Activated CD8-positive, alpha-beta T cell treated with anti-CD3 and anti-CD28 coated beads for 36 hours (primary cell): ENCODE data around the gene ITPKB. TPM values are rescaled to one million over a fixed set of nuclear protein-coding genes. Genes with fewer than 3 reads are reported as not detected.
A peak's percentile ranks its signal among the peaks of the same experiment; 100 is the strongest.

ENCODE experiments used
- ATAC-seq: fragments of 200-7000 bp; cut with Tn5 transposase; one replicate; pipeline ENCODE4 v1.10.0; 2021; ENCODE audit warnings: mild to moderate bottlenecking, moderate library complexity
- CTCF ChIA-PET: fragments of 350-600 bp; sonication (Branson Sonifier 250); formaldehyde crosslinking; loops from one replicate; lab custom pipeline; 2021; ENCODE audit warnings: antibody characterized with exemption; lab: Charles Lee
- POLR2A ChIA-PET: fragments of 350-600 bp; sonication (Branson Sonifier 250); formaldehyde crosslinking; loops from one replicate; lab custom pipeline; 2021; ENCODE audit warnings: antibody characterized with exemption; lab: Charles Lee
- DNase-seq: peaks from one replicate; pipeline ENCODE4 v3.0.0-alpha.2; 2020
- H3K27ac Mint-ChIP-seq: one replicate; pipeline ENCODE4 v1.8.0; 2021; ENCODE audit warnings: mild to moderate bottlenecking, mixed read lengths
- H3K27me3 Mint-ChIP-seq: one replicate; pipeline ENCODE4 v1.8.0; 2021; ENCODE audit warnings: mixed read lengths
- H3K36me3 Mint-ChIP-seq: one replicate; pipeline ENCODE4 v1.8.0; 2021; ENCODE audit warnings: low read depth, mixed read lengths
- H3K4me1 Mint-ChIP-seq: one replicate; pipeline ENCODE4 v1.8.0; 2021; ENCODE audit warnings: low read depth, mixed read lengths
- H3K4me3 Mint-ChIP-seq: one replicate; pipeline ENCODE4 v1.8.0; 2021; ENCODE audit warnings: mild to moderate bottlenecking, moderate library complexity, mixed read lengths
- H3K9me3 Mint-ChIP-seq: one replicate; pipeline ENCODE4 v1.8.0; 2021; ENCODE audit warnings: mixed read lengths
- intact Hi-C: fragments of 100-400 bp; cut with micrococcal nuclease; formaldehyde crosslinking; loops from one replicate; pipeline ENCODE4 v1.10.0; 2022
- total RNA-seq, 2 experiments: library from RNA; stranded (reverse); gene quantifications; one replicate each; pipeline ENCODE4 v1.2.3, GENCODE V29; 2021
- TF ChIP-seq, protein P1 (sequence below): fragments of 200-600 bp; IDR thresholded peaks from one replicate; pipeline ENCODE4 v1.8.0; 2022; ENCODE audit warnings: antibody characterized with exemption, mild to moderate bottlenecking

ITPKB gene
- total RNA-seq, 2 experiments from 2014 or later = 40.8 to 42.6 TPM

DNA sequence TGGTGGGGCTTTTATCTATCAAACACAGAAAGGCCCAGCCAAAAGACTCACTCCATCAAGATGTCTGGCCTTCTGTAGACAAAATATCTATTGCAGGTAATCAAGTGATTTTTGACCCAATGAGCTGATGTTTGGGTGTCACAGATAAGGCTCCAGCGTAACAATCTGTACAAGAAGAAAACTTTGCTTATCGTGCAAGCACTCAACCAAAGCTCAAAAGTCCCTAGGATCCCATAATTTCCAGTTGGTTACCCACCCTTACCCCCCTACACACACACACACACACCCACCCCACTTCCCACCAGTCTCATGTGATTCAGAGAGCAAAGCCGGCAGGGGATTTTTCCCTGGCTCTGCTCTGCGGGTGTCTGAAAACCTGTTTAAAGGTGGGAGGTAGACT is 5.8 kb downstream of the ITPKB start:
- H3K36me3 Mint-ChIP-seq = peaks cover 77% of the 10 kb centered on the region
- DNase-seq = no peak

DNA sequence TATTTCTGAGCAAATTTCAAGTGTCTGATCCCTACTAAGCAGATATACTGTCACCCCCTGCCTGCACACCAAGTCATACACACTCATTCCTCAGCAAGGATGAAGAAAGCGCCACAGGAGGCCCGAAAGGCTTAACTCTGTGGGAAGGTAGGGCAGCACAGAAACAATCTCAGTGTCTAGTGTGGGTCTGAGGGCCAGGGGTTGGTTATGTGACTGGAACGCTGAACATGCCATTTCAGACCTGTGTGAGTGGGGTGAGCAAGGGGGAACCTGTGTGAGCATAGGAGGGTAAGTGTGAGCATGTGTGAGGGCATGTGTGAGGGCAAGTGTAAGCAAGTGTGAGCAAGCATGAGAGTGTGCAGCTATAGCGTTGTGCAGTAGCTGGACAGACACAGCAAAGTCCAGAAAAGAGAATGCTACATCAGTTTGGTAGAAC is 6.2 kb downstream of the ITPKB start:
- Mint-ChIP-seq H3K27me3 (no peaks in the 10 kb centered on the region), H3K27ac (peak overlapping the region; percentile 73), H3K9me3 (no peaks in the 10 kb centered on the region), H3K4me3 (peak overlapping the region; percentile 92), H3K36me3 (peaks cover 79% of the 10 kb centered on the region), H3K4me1 (peaks cover 53% of the 10 kb centered on the region)
- ChIA-PET POLR2A (interaction anchor here (1.0 to 9.4 kb wide), 4 partner anchors 13 to 72 kb away, joined by 3 to 71 read pairs (median 4); no protein-coding TSS in a partner anchor), CTCF (interaction anchor here (0.8 to 3.0 kb wide), 7 partner anchors 21 to 99 kb away, joined by 3 to 18 read pairs (median 3); no protein-coding TSS in a partner anchor)
- ATAC-seq = peak; percentile 5
- no peak for DNase-seq
- intact Hi-C loops = loop anchor here (5.0 kb wide), 1 partner anchor 64 kb away; no protein-coding TSS in a partner anchor
- TF ChIP-seq, protein P1, sequence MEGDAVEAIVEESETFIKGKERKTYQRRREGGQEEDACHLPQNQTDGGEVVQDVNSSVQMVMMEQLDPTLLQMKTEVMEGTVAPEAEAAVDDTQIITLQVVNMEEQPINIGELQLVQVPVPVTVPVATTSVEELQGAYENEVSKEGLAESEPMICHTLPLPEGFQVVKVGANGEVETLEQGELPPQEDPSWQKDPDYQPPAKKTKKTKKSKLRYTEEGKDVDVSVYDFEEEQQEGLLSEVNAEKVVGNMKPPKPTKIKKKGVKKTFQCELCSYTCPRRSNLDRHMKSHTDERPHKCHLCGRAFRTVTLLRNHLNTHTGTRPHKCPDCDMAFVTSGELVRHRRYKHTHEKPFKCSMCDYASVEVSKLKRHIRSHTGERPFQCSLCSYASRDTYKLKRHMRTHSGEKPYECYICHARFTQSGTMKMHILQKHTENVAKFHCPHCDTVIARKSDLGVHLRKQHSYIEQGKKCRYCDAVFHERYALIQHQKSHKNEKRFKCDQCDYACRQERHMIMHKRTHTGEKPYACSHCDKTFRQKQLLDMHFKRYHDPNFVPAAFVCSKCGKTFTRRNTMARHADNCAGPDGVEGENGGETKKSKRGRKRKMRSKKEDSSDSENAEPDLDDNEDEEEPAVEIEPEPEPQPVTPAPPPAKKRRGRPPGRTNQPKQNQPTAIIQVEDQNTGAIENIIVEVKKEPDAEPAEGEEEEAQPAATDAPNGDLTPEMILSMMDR = no peak

More for the DNA sequence above, 5.8 kb downstream of the ITPKB start:
- no peak for ATAC-seq
- Mint-ChIP-seq H3K9me3 (no peaks in the 10 kb centered on the region), H3K4me3 (peak overlapping the region; percentile 92), H3K4me1 (peaks cover 49% of the 10 kb centered on the region), H3K27ac (peak overlapping the region; percentile 73), H3K27me3 (no peaks in the 10 kb centered on the region)
- ChIA-PET POLR2A (interaction anchor here (1.0 to 9.4 kb wide), 4 partner anchors 13 to 72 kb away, joined by 3 to 71 read pairs (median 4); no protein-coding TSS in a partner anchor), CTCF (interaction anchor here (0.8 to 1.4 kb wide), 6 partner anchors 21 to 100 kb away, joined by 3 to 5 read pairs (median 3); no protein-coding TSS in a partner anchor)
- TF ChIP-seq, protein P1 = no peak
- intact Hi-C loops = loop anchor here (5.0 kb wide), 1 partner anchor 64 kb away; no protein-coding TSS in a partner anchor

DNA sequence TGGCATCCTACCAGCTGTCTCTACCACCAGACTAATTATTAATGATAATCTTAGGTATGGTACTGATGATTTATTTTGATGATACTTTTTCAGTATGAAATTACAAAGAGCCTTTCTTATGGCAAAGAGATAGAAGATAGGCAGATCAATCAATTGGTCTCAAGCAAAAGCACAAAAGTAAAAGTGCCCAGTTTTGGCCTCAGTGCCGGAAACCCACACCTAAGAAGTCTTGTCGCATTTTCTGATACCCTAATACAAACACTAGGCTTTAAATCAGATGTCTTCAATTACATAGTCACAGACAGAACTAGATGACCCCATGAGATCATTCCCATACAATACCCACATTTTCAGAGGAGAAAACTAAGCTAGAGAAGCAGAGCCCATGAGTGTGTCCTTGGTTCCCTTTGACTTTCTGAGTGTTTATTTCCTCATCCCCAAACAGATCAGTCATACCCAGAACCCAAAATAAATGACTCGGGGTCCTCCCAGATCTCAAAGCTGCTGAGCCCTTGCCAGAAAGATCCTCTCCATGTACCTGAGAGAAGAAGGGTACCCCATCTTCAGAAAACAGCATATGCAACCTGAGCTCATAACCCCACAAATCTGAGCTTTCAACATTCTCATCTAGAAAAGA is 7.7 kb downstream of the ITPKB start:
- intact Hi-C loops = loop anchor here (5.0 kb wide), 1 partner anchor 66 kb away; no protein-coding TSS in a partner anchor
- H3K9me3 Mint-ChIP-seq = no peaks in the 10 kb centered on the region
- H3K27me3 Mint-ChIP-seq = no peaks in the 10 kb centered on the region
- H3K4me3 Mint-ChIP-seq = peak overlapping the region; percentile 92
- ATAC-seq = no peak
- CTCF ChIA-PET = interaction anchor here (0.9 to 3.0 kb wide), 9 partner anchors 9 to 105 kb away, joined by 3 to 18 read pairs (median 5); no protein-coding TSS in a partner anchor
- POLR2A ChIA-PET = interaction anchor here (0.8 to 9.4 kb wide), 5 partner anchors 15 to 103 kb away, joined by 3 to 71 read pairs (median 3); no protein-coding TSS in a partner anchor
- peaks cover 83% of the 10 kb centered on the region for H3K36me3 Mint-ChIP-seq
- TF ChIP-seq, protein P1 = no peak
- H3K27ac Mint-ChIP-seq = peak overlapping the region; percentile 95
- H3K4me1 Mint-ChIP-seq = peaks cover 67% of the 10 kb centered on the region
- no peak for DNase-seq

DNA sequence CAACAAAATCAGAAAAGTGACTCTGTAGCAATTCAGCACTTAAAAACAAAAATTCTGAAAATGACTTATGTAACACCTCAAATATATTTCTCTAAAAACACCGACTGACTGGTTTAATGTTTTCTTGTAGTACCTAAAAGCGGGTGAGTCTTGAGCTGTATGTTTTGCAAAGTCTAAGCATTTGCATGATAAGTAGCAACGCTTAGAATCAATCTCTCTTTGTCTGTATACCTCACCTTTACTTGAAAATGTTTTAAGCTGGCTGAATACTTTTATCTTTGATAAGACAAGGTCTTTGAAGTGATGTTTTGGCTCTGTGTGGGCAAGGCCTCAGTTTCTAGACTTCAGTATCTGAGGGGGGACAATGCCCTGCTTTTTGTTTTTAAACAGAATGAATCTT is 8.2 kb downstream of the ITPKB start:
- no peaks in the 10 kb centered on the region for H3K9me3 Mint-ChIP-seq
- H3K4me1 Mint-ChIP-seq = peaks cover 73% of the 10 kb centered on the region
- H3K36me3 Mint-ChIP-seq = peaks cover 83% of the 10 kb centered on the region
- no peak for DNase-seq
- peak overlapping the region; percentile 92 for H3K4me3 Mint-ChIP-seq
- CTCF ChIA-PET = interaction anchor here (1.0 to 3.0 kb wide), 8 partner anchors 8 to 104 kb away, joined by 3 to 18 read pairs (median 6); no protein-coding TSS in a partner anchor
- no peaks in the 10 kb centered on the region for H3K27me3 Mint-ChIP-seq
- TF ChIP-seq, protein P1 = no peak
- intact Hi-C loops = loop anchor here (5.0 kb wide), 1 partner anchor 66 kb away; no protein-coding TSS in a partner anchor
- ATAC-seq = no peak
- peak overlapping the region; percentile 95 for H3K27ac Mint-ChIP-seq
- POLR2A ChIA-PET = interaction anchor here (0.8 to 9.4 kb wide), 7 partner anchors 17 to 102 kb away, joined by 3 to 71 read pairs (median 4); no protein-coding TSS in a partner anchor
